ENCODE results near the gene CACNA2D4. TPM values are rescaled to one million over a fixed set of nuclear protein-coding genes. Genes with fewer than 3 reads are reported as not detected.

The CACNA2D4 gene
- total and polyA plus RNA-seq, 2 experiments from 2014 or later = 0.23 TPM; not detected in 1

DNA sequence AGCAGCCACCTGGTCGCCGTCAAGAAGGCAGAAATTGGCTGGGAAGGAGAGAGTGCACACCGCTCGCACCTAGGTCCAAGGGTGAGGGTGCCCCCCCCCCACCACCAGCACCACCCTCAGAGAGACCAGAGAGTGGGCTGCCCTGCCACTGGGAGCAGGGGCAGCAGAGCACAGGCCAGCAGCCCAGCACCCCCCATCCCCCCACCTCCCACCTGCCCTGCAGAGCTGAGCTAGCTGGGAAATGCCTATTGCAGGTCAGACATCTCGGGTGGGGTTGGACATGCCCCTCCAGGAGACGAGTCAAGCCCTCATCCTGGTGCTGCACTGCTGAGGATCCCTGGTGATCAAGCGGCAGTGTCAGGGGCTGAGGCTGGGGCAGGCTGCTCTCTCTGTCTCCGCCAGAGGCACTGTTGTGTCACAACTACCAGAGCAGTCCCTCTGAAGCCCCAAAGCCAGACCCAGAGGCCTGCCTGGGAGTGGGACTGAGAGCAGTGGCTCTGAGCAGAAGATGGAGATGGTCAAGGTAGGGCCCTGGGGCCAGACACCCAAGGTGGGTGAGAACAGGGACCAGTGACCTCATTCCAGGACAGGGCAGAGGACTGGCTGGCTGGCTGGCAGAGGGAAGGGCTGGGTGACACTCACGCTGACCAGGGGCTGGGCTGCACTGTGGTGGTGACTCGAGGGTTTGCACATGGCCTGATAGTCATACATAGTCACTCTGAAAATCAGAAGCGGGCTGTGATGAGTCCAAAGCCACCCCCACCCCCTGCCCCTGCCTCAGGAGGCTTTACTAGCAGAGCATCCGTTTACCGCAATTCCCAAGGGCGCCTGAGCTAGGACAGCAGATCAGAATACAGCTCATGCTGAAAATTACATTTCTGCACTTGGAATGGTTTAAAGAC is 117.8 kb downstream of the CACNA2D4 start:
- no peaks in the 10 kb centered on the region for H3K27me3 ChIP-seq (replicated peaks; ENCODE audit: insufficient read depth)
- no peaks in the 10 kb centered on the region for H3K79me2 ChIP-seq (ENCODE audit: insufficient read depth)
- in situ Hi-C loops (cut with MboI) = loop anchor here (25.0 kb wide), 1 partner anchor 787 kb away; no protein-coding TSS in a partner anchor
- H3K36me3 ChIP-seq (ENCODE audit: low read depth) = no peaks in the 10 kb centered on the region
- H3K9me3 ChIP-seq (ENCODE audit: low read depth) = no peaks in the 10 kb centered on the region
- 45 to 48% methylated on average over 13 to 14 of the region's 14 CpGs for WGBS, 2 experiments (ENCODE audit: low coverage in 1 of 2, low lambda C conversion rate in 2 of 2, missing lambda C conversion rate in 2 of 2)
- H3K9me2 ChIP-seq (ENCODE audit: insufficient read depth) = no peaks in the 10 kb centered on the region
- DNase-seq = peak; percentile 84
- H3K4me2 ChIP-seq (ENCODE audit: unreplicated experiment) = no peak overlapping the region
- TF ChIP-seq EZH2 (IDR thresholded peaks at IDR 0.05; ENCODE audit: insufficient read depth, poor library complexity, severe bottlenecking) = no peak
- TF ChIP-seq EZH2phosphoT487 (IDR thresholded peaks at IDR 0.05; ENCODE audit: insufficient read depth, low read depth) = no peak
- no peaks in the 10 kb centered on the region for H3K4me1 ChIP-seq (ENCODE audit: insufficient read depth)
- H3F3A ChIP-seq (ENCODE audit: insufficient read depth) = no peaks in the 10 kb centered on the region
- H2AFZ ChIP-seq = no peak overlapping the region
- no peaks in the 10 kb centered on the region for H4K20me1 ChIP-seq (ENCODE audit: insufficient read depth)
- H3K4me3 ChIP-seq = no peak overlapping the region
- no peak overlapping the region for H3K27ac ChIP-seq
- H3K9ac ChIP-seq = no peak overlapping the region

DNA sequence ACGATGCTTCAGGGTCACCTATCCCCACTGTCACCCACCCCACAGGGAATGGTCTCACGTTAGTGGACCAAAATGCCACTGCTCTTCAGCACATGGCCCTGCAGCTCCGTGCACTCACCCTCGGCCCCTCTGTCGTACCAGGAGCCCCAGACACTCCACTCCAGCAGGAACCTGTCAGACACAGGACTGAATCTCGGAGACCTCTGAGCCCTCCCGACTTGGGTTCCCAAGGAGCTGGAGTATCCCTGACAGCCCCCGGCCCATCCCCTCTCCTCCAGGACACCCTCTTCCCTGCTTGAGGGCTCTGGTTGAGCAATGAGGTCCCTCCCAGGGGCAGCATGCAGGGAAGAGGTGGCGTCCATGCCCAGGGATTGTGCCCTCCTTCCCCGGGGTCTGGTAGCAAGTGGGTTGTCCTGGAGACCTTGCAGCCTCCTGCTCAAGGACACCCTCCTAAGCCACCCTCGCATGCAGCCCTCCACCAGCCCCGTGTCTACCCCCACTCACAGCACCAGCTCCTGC is 118.5 kb downstream of the CACNA2D4 start:
- H3K9me3 ChIP-seq (ENCODE audit: low read depth) = no peaks in the 10 kb centered on the region
- in situ Hi-C loops (cut with MboI) = loop anchor here (10.0 to 25.0 kb wide), 3 partner anchors 225 to 787 kb away; no protein-coding TSS in a partner anchor
- H3K4me1 ChIP-seq (ENCODE audit: insufficient read depth) = no peaks in the 10 kb centered on the region
- H3K4me3 ChIP-seq = no peak overlapping the region
- no peaks in the 10 kb centered on the region for H3K27me3 ChIP-seq (replicated peaks; ENCODE audit: insufficient read depth)
- DNase-seq = no peak
- H3K79me2 ChIP-seq (ENCODE audit: insufficient read depth) = no peaks in the 10 kb centered on the region
- no peak overlapping the region for H2AFZ ChIP-seq
- no peaks in the 10 kb centered on the region for H3K9me2 ChIP-seq (ENCODE audit: insufficient read depth)
- H4K20me1 ChIP-seq (ENCODE audit: insufficient read depth) = no peaks in the 10 kb centered on the region
- no peak overlapping the region for H3K9ac ChIP-seq
- 70 to 71% methylated on average over 11 to 12 of the region's 12 CpGs for WGBS, 2 experiments (ENCODE audit: low coverage in 1 of 2, low lambda C conversion rate in 2 of 2, missing lambda C conversion rate in 2 of 2)
- H3F3A ChIP-seq (ENCODE audit: insufficient read depth) = no peaks in the 10 kb centered on the region
- no peaks in the 10 kb centered on the region for H3K36me3 ChIP-seq (ENCODE audit: low read depth)
- TF ChIP-seq EZH2 (IDR thresholded peaks at IDR 0.05; ENCODE audit: insufficient read depth, poor library complexity, severe bottlenecking) = no peak
- no peak for TF ChIP-seq EZH2phosphoT487 (IDR thresholded peaks at IDR 0.05; ENCODE audit: insufficient read depth, low read depth)
- H3K27ac ChIP-seq = no peak overlapping the region
- no peak overlapping the region for H3K4me2 ChIP-seq (ENCODE audit: unreplicated experiment)

DNA sequence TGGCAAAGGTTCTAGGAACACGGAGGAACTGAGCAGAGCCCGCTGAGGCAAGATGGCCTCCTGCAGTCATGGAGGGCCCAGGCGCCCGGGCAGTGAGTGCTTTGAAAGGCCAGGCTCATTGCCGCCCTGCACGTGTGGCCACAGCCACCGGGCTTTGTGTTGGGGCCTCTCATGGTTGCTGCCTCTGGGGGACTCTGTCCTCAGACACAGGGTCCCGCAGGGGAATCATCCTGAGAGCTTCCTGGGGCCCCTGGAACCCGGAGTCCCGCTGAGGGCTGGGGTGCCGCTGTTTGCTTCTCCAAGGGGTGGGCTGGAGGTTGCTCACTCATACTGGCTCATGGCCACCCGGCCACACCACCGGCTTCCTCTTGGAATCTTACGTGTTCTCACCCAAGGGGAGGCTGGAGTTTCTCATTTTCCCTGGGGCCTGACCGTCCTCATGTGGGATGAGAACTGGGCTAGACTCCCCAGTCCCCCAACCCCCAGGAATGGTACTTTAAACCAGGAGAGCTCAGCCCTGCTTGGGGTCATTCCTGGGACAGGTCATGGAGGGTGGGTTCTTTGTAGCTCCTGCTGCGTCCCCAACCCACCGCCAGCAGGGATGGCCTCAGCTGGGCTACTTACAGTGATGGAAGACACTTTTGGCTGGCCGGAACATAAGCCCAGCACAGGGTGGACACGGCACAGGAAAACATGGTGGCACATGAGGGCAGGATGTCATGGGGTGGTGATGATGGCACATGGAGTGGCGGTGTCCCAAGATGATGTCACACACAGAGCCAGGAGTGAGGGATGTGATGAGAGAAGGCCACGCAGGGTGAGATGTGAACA is 119.2 kb downstream of the CACNA2D4 start:
- Histone ChIP-seq H3K79me2 (ENCODE audit: insufficient read depth) (no peaks in the 10 kb centered on the region), H3K4me2 (ENCODE audit: unreplicated experiment) (no peak overlapping the region), H3K9me3 (ENCODE audit: low read depth) (no peaks in the 10 kb centered on the region), H3F3A (ENCODE audit: insufficient read depth) (no peaks in the 10 kb centered on the region), H2AFZ (no peak overlapping the region), H3K4me3 (no peak overlapping the region), H3K27me3 (replicated peaks; ENCODE audit: insufficient read depth) (no peaks in the 10 kb centered on the region), H3K4me1 (ENCODE audit: insufficient read depth) (no peaks in the 10 kb centered on the region), H3K9me2 (ENCODE audit: insufficient read depth) (no peaks in the 10 kb centered on the region), H3K27ac (no peak overlapping the region), H4K20me1 (ENCODE audit: insufficient read depth) (no peaks in the 10 kb centered on the region), H3K9ac (no peak overlapping the region), H3K36me3 (ENCODE audit: low read depth) (no peaks in the 10 kb centered on the region)
- in situ Hi-C loops (cut with MboI) = loop anchor here (10.0 to 25.0 kb wide), 2 partner anchors 226 to 662 kb away; no protein-coding TSS in a partner anchor
- no peak for DNase-seq
- WGBS, 2 experiments (ENCODE audit: low coverage in 1 of 2, low lambda C conversion rate in 2 of 2, missing lambda C conversion rate in 2 of 2) = 93 to 94% methylated on average over 21 of the region's 21 CpGs
- no peak for TF ChIP-seq EZH2 (IDR thresholded peaks at IDR 0.05; ENCODE audit: insufficient read depth, poor library complexity, severe bottlenecking)
- TF ChIP-seq EZH2phosphoT487 (IDR thresholded peaks at IDR 0.05; ENCODE audit: insufficient read depth, low read depth) = no peak

DNA sequence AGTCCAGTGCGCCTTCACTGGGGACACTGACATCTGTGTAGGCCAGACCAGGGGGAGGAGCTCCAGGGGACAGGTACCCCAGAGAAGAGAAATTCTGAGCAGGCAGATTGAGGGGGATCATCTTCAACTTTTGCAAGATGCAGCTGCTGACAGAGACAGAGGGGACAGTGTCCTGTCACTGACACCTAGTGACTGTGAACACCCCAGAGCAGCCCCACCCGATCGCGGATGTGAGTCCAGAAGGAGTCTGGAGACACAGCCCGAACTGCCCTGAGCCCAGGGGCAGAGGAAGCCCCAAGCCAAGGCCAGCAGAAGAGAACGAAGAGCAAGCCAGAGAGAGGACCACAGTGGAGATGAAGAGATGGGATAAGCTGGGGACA is 119.8 kb downstream of the CACNA2D4 start:
- Histone ChIP-seq H3F3A (ENCODE audit: insufficient read depth) (no peaks in the 10 kb centered on the region), H3K9me3 (ENCODE audit: low read depth) (no peaks in the 10 kb centered on the region), H3K36me3 (ENCODE audit: low read depth) (no peaks in the 10 kb centered on the region), H3K4me2 (ENCODE audit: unreplicated experiment) (no peak overlapping the region), H3K27me3 (replicated peaks; ENCODE audit: insufficient read depth) (no peaks in the 10 kb centered on the region), H3K9ac (no peak overlapping the region), H3K27ac (no peak overlapping the region), H3K79me2 (ENCODE audit: insufficient read depth) (no peaks in the 10 kb centered on the region), H4K20me1 (ENCODE audit: insufficient read depth) (no peaks in the 10 kb centered on the region), H3K4me1 (ENCODE audit: insufficient read depth) (no peaks in the 10 kb centered on the region), H3K4me3 (no peak overlapping the region), H3K9me2 (ENCODE audit: insufficient read depth) (no peaks in the 10 kb centered on the region), H2AFZ (no peak overlapping the region)
- TF ChIP-seq EZH2 (IDR thresholded peaks at IDR 0.05; ENCODE audit: insufficient read depth, poor library complexity, severe bottlenecking) (no peak), EZH2phosphoT487 (IDR thresholded peaks at IDR 0.05; ENCODE audit: insufficient read depth, low read depth) (no peak)
- in situ Hi-C loops (cut with MboI) = loop anchor here (10.0 to 25.0 kb wide), 2 partner anchors 226 to 661 kb away; no protein-coding TSS in a partner anchor
- 86 to 91% methylated on average over 6 of the region's 6 CpGs for WGBS, 2 experiments (ENCODE audit: low coverage in 1 of 2, low lambda C conversion rate in 2 of 2, missing lambda C conversion rate in 2 of 2)
- DNase-seq = no peak
